K562 (cell line): Measurements from ENCODE around the gene PDIA3. TPM values are rescaled to one million over a fixed set of nuclear protein-coding genes. Genes with fewer than 3 reads are reported as not detected.

Experiments
- ETV5 ChIP-seq: sonication (generic); formaldehyde crosslinking; IDR thresholded peaks from 2 replicates; pipeline ENCODE4 v1.4.0; 2020; ENCODE audit warnings: low read depth, mild to moderate bottlenecking, missing genetic modification reagents
- HCFC1 ChIP-seq: IDR thresholded peaks from 2 replicates; pipeline ENCODE4 v1.6.1; 2012; ENCODE audit warnings: low read depth, low read length, improper control_type of control experiment
- ILF3 ChIP-seq: fragments of 450-650 bp; IDR thresholded peaks from 2 replicates; pipeline ENCODE4 v1.6.1; 2018; ENCODE audit warnings: antibody characterized with exemption, mild to moderate bottlenecking, moderate library complexity, borderline replicate concordance
- KLF16 ChIP-seq: IDR thresholded peaks from 2 replicates; pipeline ENCODE4 v1.6.1; 2016; ENCODE audit warnings: antibody characterized with exemption
- MAX ChIP-seq: sonication (generic); formaldehyde crosslinking; IDR thresholded peaks from 2 replicates; pipeline ENCODE4 v1.9.0; 2022; ENCODE audit warnings: mild to moderate bottlenecking, missing genetic modification reagents
- NBN ChIP-seq: fragments of 450-650 bp; IDR thresholded peaks from 2 replicates; pipeline ENCODE4 v1.6.1; 2016; ENCODE audit warnings: low read depth, mild to moderate bottlenecking
- NFRKB ChIP-seq: fragments of 450-650 bp; IDR thresholded peaks from 2 replicates; pipeline ENCODE4 v1.6.1; 2016; ENCODE audit warnings: low read depth
- PHF8 ChIP-seq: fragments of 200-600 bp; sonication (generic); IDR thresholded peaks from 2 replicates; pipeline ENCODE4 v1.6.1; 2012; ENCODE audit warnings: mixed run types, mild to moderate bottlenecking, inconsistent platforms, low read length, moderate library complexity, borderline replicate concordance
- POLR2B ChIP-seq: fragments of 450-650 bp; IDR thresholded peaks from 2 replicates; pipeline ENCODE4 v1.6.1; 2018; ENCODE audit warnings: low read depth; ENCODE audit not compliant: partially characterized antibody
- TRIM28 ChIP-seq: fragments of 450-650 bp; IDR thresholded peaks from 2 replicates; pipeline ENCODE4 v1.6.1; 2017
- WHSC1 ChIP-seq: IDR thresholded peaks from one replicate; pipeline ENCODE4 v1.6.1; 2012; ENCODE audit warnings: low read length, control low read depth, inconsistent platforms
- ZBED1 ChIP-seq: IDR thresholded peaks from 2 replicates; pipeline ENCODE4 v1.6.1; 2014
- ZBTB17 ChIP-seq: fragments of 450-650 bp; formaldehyde crosslinking; IDR thresholded peaks from 2 replicates; pipeline ENCODE4 v1.4.0; 2020; ENCODE audit warnings: mild to moderate bottlenecking
- ZFX ChIP-seq: sonication (generic); formaldehyde crosslinking; IDR thresholded peaks from 2 replicates; pipeline ENCODE4 v1.8.0; 2022; ENCODE audit warnings: mild to moderate bottlenecking, missing genetic modification reagents, moderate library complexity
- ZNF175 ChIP-seq: fragments of 200-800 bp; sonication (Bioruptor generic); IDR thresholded peaks from 2 replicates; pipeline ENCODE4 v1.6.1; 2016; ENCODE audit warnings: low read depth, mild to moderate bottlenecking, missing genetic modification characterization, missing compliant biosample characterization
- ZNF75A ChIP-seq: fragments of 450-650 bp; formaldehyde crosslinking; IDR thresholded peaks from 2 replicates; pipeline ENCODE4 v1.4.0; 2020; ENCODE audit warnings: mild to moderate bottlenecking
- polyA plus RNA-seq, 8 experiments: library from polyadenylated mRNA; depleted of rRNA in 4 of 8; stranded (reverse) in 5 of 8; unstranded in 3 of 8; fragments of >200 nt; fragmentation: Nextera tagmentation in 2 of 8; fragmentation: Illumina TruSeq in 1 of 8; extraction: Ambion mirVana in 2 of 8; extraction: Trizol in 1 of 8; gene quantifications; 2 replicates each; pipeline versions ENCODE4 v1.2.1 to v1.2.3, GENCODE V29; 2011 to 2014; ENCODE audit warnings: inconsistent platforms in 1 of 8, missing spikeins in 1 of 8
- total RNA-seq, 7 experiments: library from RNA; depleted of rRNA in 6 of 7; stranded (reverse); fragments of >200 nt in 6 of 7; fragmentation: Illumina TruSeq in 2 of 7; extraction: Trizol in 2 of 7; gene quantifications; 2 replicates each; pipeline versions ENCODE4 v1.2.1 to v1.2.3, GENCODE V29; 2011 to 2021; ENCODE audit warnings: low replicate concordance in 1 of 7
- TF ChIP-seq, protein P1 (sequence below), 2 experiments: fragments of 450-650 bp in 1 of 2; sonication (generic) in 1 of 2; formaldehyde crosslinking in 1 of 2; IDR thresholded peaks; 2 replicates each; pipeline versions ENCODE4 v1.7.1 to v1.9.0; 2016 to 2022; ENCODE audit warnings: inconsistent platforms in 1 of 2, mild to moderate bottlenecking in 1 of 2, missing genetic modification reagents in 1 of 2
- TF ChIP-seq, protein P2 (sequence below): fragments of 450-650 bp; formaldehyde crosslinking; IDR thresholded peaks from 2 replicates; pipeline ENCODE4 v1.4.0; 2022; ENCODE audit warnings: missing genetic modification characterization

PDIA3 gene
- total and polyA plus RNA-seq, 9 of the 15 experiments (the other 6 are each of a cell fraction or from before 2014, with no cell fraction given) = 13.5 to 386 (median 149) TPM

DNA sequence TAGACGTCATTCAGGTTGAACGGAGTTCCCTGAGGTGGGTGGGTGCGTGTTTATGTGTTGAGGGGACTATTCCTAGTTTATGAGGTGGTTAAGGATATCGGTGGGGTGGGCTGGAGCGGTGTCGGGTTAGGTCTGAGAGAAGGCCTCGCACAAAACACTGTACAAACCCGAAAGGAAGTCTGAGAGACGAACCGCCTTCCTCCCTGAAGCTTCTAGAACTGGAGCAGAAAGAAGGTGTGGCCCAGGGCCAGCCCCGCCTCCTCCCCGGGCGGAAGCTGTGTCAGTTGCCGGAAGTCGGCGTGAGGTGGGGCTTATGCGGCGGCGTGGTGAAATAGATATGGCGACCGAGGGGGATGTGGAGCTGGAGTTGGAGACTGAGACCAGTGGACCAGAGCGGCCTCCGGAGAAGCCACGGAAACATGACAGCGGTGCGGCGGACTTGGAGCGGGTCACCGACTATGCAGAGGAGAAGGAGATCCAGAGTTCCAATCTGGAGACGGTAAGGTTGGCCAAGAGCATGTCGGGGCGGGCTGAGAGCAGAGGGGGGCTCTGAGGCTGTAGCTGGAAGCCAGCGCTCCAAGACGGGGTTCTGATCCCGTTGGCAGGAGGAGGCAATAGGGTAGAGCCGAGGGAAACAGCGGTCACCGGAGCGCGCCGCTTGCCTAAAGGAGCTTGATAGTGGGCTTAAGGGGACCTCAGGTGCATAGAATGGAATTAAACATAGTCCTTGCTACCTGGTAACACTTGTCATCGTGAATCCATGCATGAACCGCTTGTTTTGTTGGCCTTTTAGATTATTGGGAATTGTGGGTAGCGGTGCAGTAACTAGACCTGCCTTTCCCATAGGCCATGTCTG is 54.3 kb downstream of the PDIA3 start, which contains the start of gene HYPK (continued):
- no peak for TF ChIP-seq ZNF175
- TF ChIP-seq NFRKB = peak; percentile 84
- TF ChIP-seq TRIM28 = no peak
- TF ChIP-seq, protein P1, sequence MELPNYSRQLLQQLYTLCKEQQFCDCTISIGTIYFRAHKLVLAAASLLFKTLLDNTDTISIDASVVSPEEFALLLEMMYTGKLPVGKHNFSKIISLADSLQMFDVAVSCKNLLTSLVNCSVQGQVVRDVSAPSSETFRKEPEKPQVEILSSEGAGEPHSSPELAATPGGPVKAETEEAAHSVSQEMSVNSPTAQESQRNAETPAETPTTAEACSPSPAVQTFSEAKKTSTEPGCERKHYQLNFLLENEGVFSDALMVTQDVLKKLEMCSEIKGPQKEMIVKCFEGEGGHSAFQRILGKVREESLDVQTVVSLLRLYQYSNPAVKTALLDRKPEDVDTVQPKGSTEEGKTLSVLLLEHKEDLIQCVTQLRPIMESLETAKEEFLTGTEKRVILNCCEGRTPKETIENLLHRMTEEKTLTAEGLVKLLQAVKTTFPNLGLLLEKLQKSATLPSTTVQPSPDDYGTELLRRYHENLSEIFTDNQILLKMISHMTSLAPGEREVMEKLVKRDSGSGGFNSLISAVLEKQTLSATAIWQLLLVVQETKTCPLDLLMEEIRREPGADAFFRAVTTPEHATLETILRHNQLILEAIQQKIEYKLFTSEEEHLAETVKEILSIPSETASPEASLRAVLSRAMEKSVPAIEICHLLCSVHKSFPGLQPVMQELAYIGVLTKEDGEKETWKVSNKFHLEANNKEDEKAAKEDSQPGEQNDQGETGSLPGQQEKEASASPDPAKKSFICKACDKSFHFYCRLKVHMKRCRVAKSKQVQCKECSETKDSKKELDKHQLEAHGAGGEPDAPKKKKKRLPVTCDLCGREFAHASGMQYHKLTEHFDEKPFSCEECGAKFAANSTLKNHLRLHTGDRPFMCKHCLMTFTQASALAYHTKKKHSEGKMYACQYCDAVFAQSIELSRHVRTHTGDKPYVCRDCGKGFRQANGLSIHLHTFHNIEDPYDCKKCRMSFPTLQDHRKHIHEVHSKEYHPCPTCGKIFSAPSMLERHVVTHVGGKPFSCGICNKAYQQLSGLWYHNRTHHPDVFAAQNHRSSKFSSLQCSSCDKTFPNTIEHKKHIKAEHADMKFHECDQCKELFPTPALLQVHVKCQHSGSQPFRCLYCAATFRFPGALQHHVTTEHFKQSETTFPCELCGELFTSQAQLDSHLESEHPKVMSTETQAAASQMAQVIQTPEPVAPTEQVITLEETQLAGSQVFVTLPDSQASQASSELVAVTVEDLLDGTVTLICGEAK (IDR thresholded peaks at IDR 0.05) = peak; percentile 93
- TF ChIP-seq, protein P1 (CRISPR knock-in tag; IDR thresholded peaks at IDR 0.05) = no peak
- peak; percentile 44; the same call in 1 of the 2 replicates for TF ChIP-seq MAX
- peak; percentile 65 for TF ChIP-seq HCFC1
- no peak for TF ChIP-seq WHSC1
- TF ChIP-seq NBN = peak; percentile 66; the same call in 1 of the 2 replicates
- TF ChIP-seq PHF8 = peak; percentile 84; the same call in 1 of the 2 replicates
- peak; percentile 98 for TF ChIP-seq POLR2B
- no peak for TF ChIP-seq ZNF75A (CRISPR knock-in tag)
- TF ChIP-seq, protein P2, sequence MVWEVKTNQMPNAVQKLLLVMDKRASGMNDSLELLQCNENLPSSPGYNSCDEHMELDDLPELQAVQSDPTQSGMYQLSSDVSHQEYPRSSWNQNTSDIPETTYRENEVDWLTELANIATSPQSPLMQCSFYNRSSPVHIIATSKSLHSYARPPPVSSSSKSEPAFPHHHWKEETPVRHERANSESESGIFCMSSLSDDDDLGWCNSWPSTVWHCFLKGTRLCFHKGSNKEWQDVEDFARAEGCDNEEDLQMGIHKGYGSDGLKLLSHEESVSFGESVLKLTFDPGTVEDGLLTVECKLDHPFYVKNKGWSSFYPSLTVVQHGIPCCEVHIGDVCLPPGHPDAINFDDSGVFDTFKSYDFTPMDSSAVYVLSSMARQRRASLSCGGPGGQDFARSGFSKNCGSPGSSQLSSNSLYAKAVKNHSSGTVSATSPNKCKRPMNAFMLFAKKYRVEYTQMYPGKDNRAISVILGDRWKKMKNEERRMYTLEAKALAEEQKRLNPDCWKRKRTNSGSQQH (CRISPR knock-in tag) = peak; percentile 69; the same call in 1 of the 2 replicates
- TF ChIP-seq KLF16 = no peak
- TF ChIP-seq ILF3 = peak; percentile 57; the same call in 1 of the 2 replicates
- TF ChIP-seq ZFX (CRISPR knock-in tag) = peak; percentile 49
- no peak for TF ChIP-seq ZBTB17 (CRISPR knock-in tag)
- no peak for TF ChIP-seq ZBED1
- peak; percentile 81; the same call in 1 of the 2 replicates for TF ChIP-seq ETV5 (CRISPR knock-in tag)
